ENCODE data around the gene FLNC.

The FLNC gene

DNA sequence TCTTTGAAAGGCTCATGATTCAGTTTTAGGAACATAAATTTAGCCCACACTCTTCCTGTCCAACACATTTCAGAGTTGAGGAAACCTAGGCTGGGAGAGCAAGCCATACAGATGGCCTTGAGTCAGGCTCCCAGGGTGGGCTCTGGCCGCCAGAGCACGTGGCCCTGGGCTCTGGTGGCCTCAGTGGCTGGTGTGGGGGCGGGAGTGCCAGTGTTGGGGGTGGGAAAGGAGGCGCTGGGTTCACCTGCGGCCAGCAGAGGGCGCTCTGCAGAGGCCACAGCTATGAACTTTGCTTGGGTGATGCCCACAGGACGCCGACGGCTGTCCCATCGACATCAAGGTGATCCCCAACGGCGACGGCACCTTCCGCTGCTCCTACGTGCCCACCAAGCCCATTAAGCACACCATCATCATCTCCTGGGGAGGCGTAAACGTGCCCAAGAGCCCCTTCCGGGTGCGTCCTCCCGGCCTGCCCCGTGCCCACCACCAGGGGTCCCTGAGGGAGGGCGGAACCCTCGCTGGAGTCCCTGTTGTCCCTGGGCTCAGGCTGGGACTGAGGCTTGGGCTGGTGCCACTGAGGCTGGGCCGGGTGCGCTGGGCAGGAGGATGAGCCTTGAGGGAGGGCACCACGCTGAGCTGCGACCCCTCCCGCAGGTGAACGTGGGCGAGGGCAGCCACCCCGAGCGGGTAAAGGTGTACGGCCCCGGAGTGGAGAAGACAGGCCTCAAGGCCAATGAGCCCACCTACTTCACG, 11.9 kb downstream of the FLNC start:
- CTCF ChIA-PET: interaction anchor here (0.7 to 5.3 kb wide), 16 partner anchors 8 to 367 kb away, joined by 3 to 38 read pairs (median 4); partner anchors contain the start of genes ATP6V1F and IRF5
- TF ChIP-seq, protein P1, sequence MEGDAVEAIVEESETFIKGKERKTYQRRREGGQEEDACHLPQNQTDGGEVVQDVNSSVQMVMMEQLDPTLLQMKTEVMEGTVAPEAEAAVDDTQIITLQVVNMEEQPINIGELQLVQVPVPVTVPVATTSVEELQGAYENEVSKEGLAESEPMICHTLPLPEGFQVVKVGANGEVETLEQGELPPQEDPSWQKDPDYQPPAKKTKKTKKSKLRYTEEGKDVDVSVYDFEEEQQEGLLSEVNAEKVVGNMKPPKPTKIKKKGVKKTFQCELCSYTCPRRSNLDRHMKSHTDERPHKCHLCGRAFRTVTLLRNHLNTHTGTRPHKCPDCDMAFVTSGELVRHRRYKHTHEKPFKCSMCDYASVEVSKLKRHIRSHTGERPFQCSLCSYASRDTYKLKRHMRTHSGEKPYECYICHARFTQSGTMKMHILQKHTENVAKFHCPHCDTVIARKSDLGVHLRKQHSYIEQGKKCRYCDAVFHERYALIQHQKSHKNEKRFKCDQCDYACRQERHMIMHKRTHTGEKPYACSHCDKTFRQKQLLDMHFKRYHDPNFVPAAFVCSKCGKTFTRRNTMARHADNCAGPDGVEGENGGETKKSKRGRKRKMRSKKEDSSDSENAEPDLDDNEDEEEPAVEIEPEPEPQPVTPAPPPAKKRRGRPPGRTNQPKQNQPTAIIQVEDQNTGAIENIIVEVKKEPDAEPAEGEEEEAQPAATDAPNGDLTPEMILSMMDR (IDR thresholded peaks at IDR 0.05; ENCODE audit: control extremely low read depth, extremely low read depth, low read depth, missing control alignments): peak; percentile 69
- POLR2A ChIA-PET: no interaction called here
- DNase-seq (ENCODE audit: extremely low spot score): peak; percentile 88

DNA sequence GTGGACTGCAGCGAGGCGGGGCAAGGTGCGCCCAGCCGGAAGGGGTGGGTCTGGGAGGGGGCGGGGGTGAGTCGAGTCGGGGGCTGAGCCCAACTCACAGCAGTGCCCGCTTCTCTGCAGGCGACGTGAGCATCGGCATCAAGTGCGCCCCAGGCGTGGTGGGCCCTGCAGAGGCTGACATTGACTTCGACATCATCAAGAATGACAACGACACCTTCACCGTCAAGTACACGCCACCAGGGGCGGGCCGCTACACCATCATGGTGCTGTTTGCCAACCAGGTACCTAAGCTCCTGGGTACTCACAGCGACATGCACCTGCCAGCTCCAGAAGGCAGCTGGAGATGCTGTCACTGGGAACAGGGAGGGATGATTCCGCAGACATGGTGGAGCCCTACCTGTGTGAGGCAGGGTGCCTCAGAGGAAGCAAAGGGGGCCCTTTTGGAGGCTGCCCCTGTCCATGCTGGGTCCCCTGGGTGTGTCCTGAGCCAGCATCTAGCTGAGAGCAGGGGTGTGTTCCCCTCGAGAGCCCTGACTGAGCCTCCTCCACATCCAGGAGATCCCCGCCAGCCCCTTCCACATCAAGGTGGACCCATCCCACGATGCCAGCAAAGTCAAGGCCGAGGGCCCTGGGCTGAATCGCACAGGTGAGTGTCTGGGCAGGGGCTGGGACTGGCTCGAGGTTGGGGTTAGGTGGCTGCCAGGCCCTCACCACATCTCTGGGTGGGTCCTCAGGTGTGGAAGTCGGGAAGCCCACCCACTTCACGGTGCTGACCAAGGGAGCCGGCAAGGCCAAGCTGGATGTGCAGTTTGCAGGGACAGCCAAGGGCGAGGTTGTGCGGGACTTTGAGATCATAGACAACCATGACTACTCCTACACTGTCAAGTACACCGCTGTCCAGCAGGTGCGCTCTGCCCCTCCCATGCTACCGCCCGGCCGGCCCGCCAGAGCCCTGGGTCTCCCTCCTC, 12.8 kb downstream of the FLNC start:
- TF ChIP-seq, protein P1 (IDR thresholded peaks at IDR 0.05; ENCODE audit: control extremely low read depth, extremely low read depth, low read depth, missing control alignments): no peak
- ChIA-PET CTCF (interaction anchor here (0.8 to 5.3 kb wide), 16 partner anchors 7 to 249 kb away, joined by 3 to 38 read pairs (median 4); partner anchors contain the start of genes ATP6V1F and IRF5), POLR2A (no interaction called here)
- DNase-seq (ENCODE audit: extremely low spot score): no peak

DNA sequence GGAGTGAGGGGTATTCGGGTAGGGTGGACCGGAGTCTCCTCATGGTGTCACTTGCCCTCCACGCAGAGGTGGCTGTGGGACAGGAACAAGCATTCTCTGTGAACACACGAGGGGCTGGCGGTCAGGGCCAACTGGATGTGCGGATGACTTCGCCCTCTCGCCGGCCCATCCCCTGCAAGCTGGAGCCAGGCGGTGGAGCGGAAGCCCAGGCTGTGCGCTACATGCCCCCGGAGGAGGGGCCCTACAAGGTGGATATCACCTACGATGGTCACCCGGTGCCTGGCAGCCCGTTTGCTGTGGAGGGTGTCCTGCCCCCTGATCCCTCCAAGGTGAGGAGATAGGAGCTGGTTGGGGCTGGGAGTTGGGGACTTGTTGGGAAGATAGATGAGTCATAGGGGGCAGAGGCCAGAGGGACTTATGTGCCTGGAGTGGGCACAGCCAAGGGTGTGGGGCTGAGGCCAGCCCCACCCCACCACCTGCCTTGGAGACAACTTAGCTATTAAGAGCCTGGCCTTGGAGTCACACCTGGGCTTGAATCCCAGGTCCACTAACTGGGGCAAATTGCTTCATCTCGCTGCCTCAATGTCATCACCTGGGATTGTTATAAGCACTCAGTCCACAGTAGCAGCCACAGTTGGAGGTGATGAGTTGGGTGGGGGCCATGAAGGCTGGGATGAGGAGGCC, 13.9 kb downstream of the FLNC start:
- no peak for DNase-seq (ENCODE audit: extremely low spot score)
- TF ChIP-seq, protein P1 (IDR thresholded peaks at IDR 0.05; ENCODE audit: control extremely low read depth, extremely low read depth, low read depth, missing control alignments): no peak
- ChIA-PET POLR2A (no interaction called here), CTCF (interaction anchor here (1.1 to 5.3 kb wide), 3 partner anchors 12 to 87 kb away, joined by 4 to 38 read pairs (median 20); partner anchors contain the start of gene ATP6V1F)

DNA sequence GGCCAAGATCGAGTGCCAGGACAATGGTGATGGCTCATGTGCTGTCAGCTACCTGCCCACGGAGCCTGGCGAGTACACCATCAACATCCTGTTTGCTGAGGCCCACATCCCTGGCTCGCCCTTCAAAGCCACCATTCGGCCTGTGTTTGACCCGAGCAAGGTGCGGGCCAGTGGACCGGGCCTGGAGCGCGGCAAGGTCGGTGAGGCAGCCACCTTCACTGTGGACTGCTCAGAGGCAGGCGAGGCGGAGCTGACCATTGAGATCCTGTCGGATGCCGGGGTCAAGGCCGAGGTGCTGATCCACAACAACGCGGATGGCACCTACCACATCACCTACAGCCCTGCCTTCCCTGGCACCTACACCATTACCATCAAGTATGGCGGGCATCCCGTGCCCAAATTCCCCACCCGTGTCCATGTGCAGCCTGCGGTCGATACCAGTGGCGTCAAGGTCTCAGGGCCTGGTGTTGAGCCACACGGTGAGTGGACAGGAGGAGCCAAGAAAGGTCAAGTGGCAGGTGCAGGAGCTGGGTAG, 14.6 kb downstream of the FLNC start:
- no peak for DNase-seq (ENCODE audit: extremely low spot score)
- ChIA-PET POLR2A (no interaction called here), CTCF (interaction anchor here (5.3 kb wide), 1 partner anchor 12 kb away, joined by 38 read pairs; no protein-coding TSS in a partner anchor)
- TF ChIP-seq, protein P1 (IDR thresholded peaks at IDR 0.05; ENCODE audit: control extremely low read depth, extremely low read depth, low read depth, missing control alignments): no peak

DNA sequence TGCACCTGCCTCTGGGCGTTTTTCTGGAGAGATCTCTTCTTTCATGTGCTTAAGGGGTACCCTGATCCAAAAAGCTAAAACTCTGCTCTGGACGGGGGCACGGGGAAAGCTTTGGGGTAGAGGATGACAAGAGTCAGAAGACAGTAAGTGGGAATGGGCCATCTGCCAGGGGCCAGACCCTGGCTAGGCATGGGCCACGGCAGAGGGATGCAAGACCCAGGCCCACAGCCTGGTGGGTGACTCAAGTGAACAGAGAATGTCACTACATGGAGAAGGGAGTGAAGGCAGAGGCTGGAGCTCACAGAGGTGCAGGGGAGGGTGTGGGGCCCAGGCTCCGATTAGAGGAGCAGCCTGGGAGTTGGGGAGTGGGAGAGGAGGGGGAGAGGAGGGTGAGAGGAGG, 15.3 kb downstream of the FLNC start:
- ChIA-PET CTCF (no interaction called here), POLR2A (interaction anchor here (0.5 kb wide), 1 partner anchor 497 kb away, joined by 3 read pairs; no protein-coding TSS in a partner anchor)
- TF ChIP-seq, protein P1 (IDR thresholded peaks at IDR 0.05; ENCODE audit: control extremely low read depth, extremely low read depth, low read depth, missing control alignments): no peak
- no peak for DNase-seq (ENCODE audit: extremely low spot score)

All from GM10248 (cell line).